Choroid plexus epithelial cell (primary cell): ENCODE measurements around the gene BMP7.

Experiments
- DNase-seq: peaks from one replicate; pipeline ENCODE4 v3.0.0-alpha.2; 2010; ENCODE audit warnings: low read depth
- H3K4me3 ChIP-seq: 2 replicates; pipeline ENCODE4 v1.5.1; 2011; ENCODE audit warnings: low read depth, mild to moderate bottlenecking, control low read depth, low read length, moderate library complexity
- CTCF ChIP-seq: conservative IDR thresholded peaks from 2 replicates; pipeline ENCODE4 v1.5.1; 2011; ENCODE audit warnings: low read depth, mild to moderate bottlenecking, control low read depth, inconsistent platforms, low read length, moderate library complexity

BMP7 gene

GRCh38 chr20:57181639-57182038 is 84.8 kb downstream of the BMP7 start:
- no peak for TF ChIP-seq CTCF
- no peak for DNase-seq
- no peak overlapping the region for H3K4me3 ChIP-seq

- DNase-seq, result no peak
- no peak for TF ChIP-seq CTCF
- no peak overlapping the region for H3K4me3 ChIP-seq
These were observed 85.5 kb downstream of the BMP7 start for GRCh38 chr20:57180954-57181353.

GRCh38 chr20:57180387-57180786 is 86.1 kb downstream of the BMP7 start:
- TF ChIP-seq CTCF, result no peak
- DNase-seq, result no peak
- no peak overlapping the region for H3K4me3 ChIP-seq

GRCh38 chr20:57179265-57179664 is 87.2 kb downstream of the BMP7 start:
- DNase-seq, result no peak
- no peak for TF ChIP-seq CTCF
- H3K4me3 ChIP-seq, result no peak overlapping the region

GRCh38 chr20:57178582-57179111 is 87.8 kb downstream of the BMP7 start:
- DNase-seq, result no peak
- H3K4me3 ChIP-seq, result no peak overlapping the region
- no peak for TF ChIP-seq CTCF

GRCh38 chr20:57177636-57178280 is 88.7 kb downstream of the BMP7 start:
- no peak for TF ChIP-seq CTCF
- no peak for DNase-seq
- H3K4me3 ChIP-seq, result no peak overlapping the region

GRCh38 chr20:57176842-57177241 is 89.6 kb downstream of the BMP7 start:
- no peak for DNase-seq
- no peak for TF ChIP-seq CTCF
- no peak overlapping the region for H3K4me3 ChIP-seq
